Measurements from ENCODE around the gene STOML1.
A peak's percentile ranks its signal among the peaks of the same experiment; 100 is the strongest.

The STOML1 gene

GRCh38 chr15:73991726-73992593, at the start of gene STOML1:
STOML1 (minus strand) TSS chr15:73992295; CDS start chr15:73992223, 72 bp downstream.
- no peaks in the 10 kb centered on the region for H3K9me3 ChIP-seq (ENCODE audit: low read length)
- peaks cover 49% of the 10 kb centered on the region for H3K4me1 ChIP-seq (ENCODE audit: insufficient read depth, low read length)
- H3K9ac ChIP-seq (ENCODE audit: low read length) = peak within 1 kb of the TSS; percentile 86
- H3K36me3 ChIP-seq (ENCODE audit: insufficient read depth, low read length) = peaks cover 8% of the 10 kb centered on the region
- H3K4me3 ChIP-seq (ENCODE audit: low read depth in 1 of 2, low read length in 2 of 2) = peak within 1 kb of the TSS; percentile 83 to 89
- peak within 1 kb of the TSS; percentile 94 for H3K27ac ChIP-seq (ENCODE audit: low read depth, low read length)
- H3K27me3 ChIP-seq (ENCODE audit: control insufficient read depth in 1 of 2, insufficient read depth in 2 of 2, low read length in 2 of 2) = no peaks in the 10 kb centered on the region

- Histone ChIP-seq H3K27ac (ENCODE audit: low read depth, low read length) (peak overlapping the region; percentile 46), H3K4me3 (ENCODE audit: low read depth in 1 of 2, low read length in 2 of 2) (no peak overlapping the region), H3K36me3 (ENCODE audit: insufficient read depth, low read length) (peaks cover 38% of the 10 kb centered on the region), H3K9me3 (ENCODE audit: low read length) (no peaks in the 10 kb centered on the region), H3K4me1 (ENCODE audit: insufficient read depth, low read length) (peaks cover 57% of the 10 kb centered on the region), H3K27me3 (ENCODE audit: control insufficient read depth in 1 of 2, insufficient read depth in 2 of 2, low read length in 2 of 2) (no peaks in the 10 kb centered on the region), H3K9ac (ENCODE audit: low read length) (no peak overlapping the region)
Measured at GRCh38 chr15:74041311-74041756, 49.2 kb upstream of the STOML1 start.

- Histone ChIP-seq H3K36me3 (ENCODE audit: insufficient read depth, low read length) (peaks cover 42% of the 10 kb centered on the region), H3K4me1 (ENCODE audit: insufficient read depth, low read length) (peaks cover 58% of the 10 kb centered on the region), H3K9ac (ENCODE audit: low read length) (no peak overlapping the region), H3K27me3 (ENCODE audit: control insufficient read depth in 1 of 2, insufficient read depth in 2 of 2, low read length in 2 of 2) (no peaks in the 10 kb centered on the region), H3K27ac (ENCODE audit: low read depth, low read length) (no peak overlapping the region), H3K9me3 (ENCODE audit: low read length) (no peaks in the 10 kb centered on the region), H3K4me3 (ENCODE audit: low read depth in 1 of 2, low read length in 2 of 2) (no peak overlapping the region)
Measured at GRCh38 chr15:74040109-74040850, 48.2 kb upstream of the STOML1 start.

- H3K27ac ChIP-seq (ENCODE audit: low read depth, low read length) = peak overlapping the region; percentile 17
- H3K4me3 ChIP-seq (ENCODE audit: low read depth in 1 of 2, low read length in 2 of 2) = no peak overlapping the region
- H3K4me1 ChIP-seq (ENCODE audit: insufficient read depth, low read length) = peaks cover 58% of the 10 kb centered on the region
- H3K9ac ChIP-seq (ENCODE audit: low read length) = no peak overlapping the region
- no peaks in the 10 kb centered on the region for H3K9me3 ChIP-seq (ENCODE audit: low read length)
- no peaks in the 10 kb centered on the region for H3K27me3 ChIP-seq (ENCODE audit: control insufficient read depth in 1 of 2, insufficient read depth in 2 of 2, low read length in 2 of 2)
- H3K36me3 ChIP-seq (ENCODE audit: insufficient read depth, low read length) = peaks cover 48% of the 10 kb centered on the region
Measured at GRCh38 chr15:74039656-74040010, 47.5 kb upstream of the STOML1 start.

- Histone ChIP-seq H3K27me3 (ENCODE audit: control insufficient read depth in 1 of 2, insufficient read depth in 2 of 2, low read length in 2 of 2) (no peaks in the 10 kb centered on the region), H3K9me3 (ENCODE audit: low read length) (no peaks in the 10 kb centered on the region), H3K36me3 (ENCODE audit: insufficient read depth, low read length) (peaks cover 55% of the 10 kb centered on the region), H3K4me3 (ENCODE audit: low read depth in 1 of 2, low read length in 2 of 2) (no peak overlapping the region), H3K4me1 (ENCODE audit: insufficient read depth, low read length) (peaks cover 57% of the 10 kb centered on the region), H3K9ac (ENCODE audit: low read length) (no peak overlapping the region), H3K27ac (ENCODE audit: low read depth, low read length) (peak overlapping the region; percentile 17)
Measured at GRCh38 chr15:74038707-74039655, 46.9 kb upstream of the STOML1 start.

- peaks cover 55% of the 10 kb centered on the region for H3K36me3 ChIP-seq (ENCODE audit: insufficient read depth, low read length)
Measured at GRCh38 chr15:74037171-74038117, 45.3 kb upstream of the STOML1 start.

GRCh38 chr15:74036271-74037170, 44.4 kb upstream of the STOML1 start:
- H3K27ac ChIP-seq (ENCODE audit: low read depth, low read length) = no peak overlapping the region
- no peak overlapping the region for H3K4me3 ChIP-seq (ENCODE audit: low read depth in 1 of 2, low read length in 2 of 2)
- no peak overlapping the region for H3K9ac ChIP-seq (ENCODE audit: low read length)
- peaks cover 44% of the 10 kb centered on the region for H3K4me1 ChIP-seq (ENCODE audit: insufficient read depth, low read length)
- no peaks in the 10 kb centered on the region for H3K9me3 ChIP-seq (ENCODE audit: low read length)
- H3K27me3 ChIP-seq (ENCODE audit: control insufficient read depth in 1 of 2, insufficient read depth in 2 of 2, low read length in 2 of 2) = no peaks in the 10 kb centered on the region
- H3K36me3 ChIP-seq (ENCODE audit: insufficient read depth, low read length) = peaks cover 54% of the 10 kb centered on the region

More at GRCh38 chr15:74037171-74038117, 45.3 kb upstream of the STOML1 start:
- Histone ChIP-seq H3K27ac (ENCODE audit: low read depth, low read length) (no peak overlapping the region), H3K4me1 (ENCODE audit: insufficient read depth, low read length) (peaks cover 51% of the 10 kb centered on the region), H3K9ac (ENCODE audit: low read length) (no peak overlapping the region), H3K4me3 (ENCODE audit: low read depth in 1 of 2, low read length in 2 of 2) (no peak overlapping the region), H3K9me3 (ENCODE audit: low read length) (no peaks in the 10 kb centered on the region), H3K27me3 (ENCODE audit: control insufficient read depth in 1 of 2, insufficient read depth in 2 of 2, low read length in 2 of 2) (no peaks in the 10 kb centered on the region)

GRCh38 chr15:74035121-74036017, 43.3 kb upstream of the STOML1 start:
- no peak overlapping the region for H3K9ac ChIP-seq (ENCODE audit: low read length)
- peaks cover 32% of the 10 kb centered on the region for H3K4me1 ChIP-seq (ENCODE audit: insufficient read depth, low read length)
- H3K9me3 ChIP-seq (ENCODE audit: low read length) = no peaks in the 10 kb centered on the region
- no peak overlapping the region for H3K4me3 ChIP-seq (ENCODE audit: low read depth in 1 of 2, low read length in 2 of 2)
- no peak overlapping the region for H3K27ac ChIP-seq (ENCODE audit: low read depth, low read length)
- H3K36me3 ChIP-seq (ENCODE audit: insufficient read depth, low read length) = peaks cover 54% of the 10 kb centered on the region
- no peaks in the 10 kb centered on the region for H3K27me3 ChIP-seq (ENCODE audit: control insufficient read depth in 1 of 2, insufficient read depth in 2 of 2, low read length in 2 of 2)

- H3K4me1 ChIP-seq (ENCODE audit: insufficient read depth, low read length) = peaks cover 21% of the 10 kb centered on the region
- H3K27me3 ChIP-seq (ENCODE audit: control insufficient read depth in 1 of 2, insufficient read depth in 2 of 2, low read length in 2 of 2) = no peaks in the 10 kb centered on the region
- H3K9ac ChIP-seq (ENCODE audit: low read length) = no peak overlapping the region
- H3K27ac ChIP-seq (ENCODE audit: low read depth, low read length) = no peak overlapping the region
- H3K4me3 ChIP-seq (ENCODE audit: low read depth in 1 of 2, low read length in 2 of 2) = no peak overlapping the region
- no peaks in the 10 kb centered on the region for H3K9me3 ChIP-seq (ENCODE audit: low read length)
- H3K36me3 ChIP-seq (ENCODE audit: insufficient read depth, low read length) = peaks cover 54% of the 10 kb centered on the region
Measured at GRCh38 chr15:74034206-74034755, 42.2 kb upstream of the STOML1 start.
